GM18505 (cell line): ENCODE measurements around the gene CLIP1.
A peak's percentile ranks its signal among the peaks of the same experiment; 100 is the strongest.
"Not testable (repeated sequence)": the region's sequence is repeated elsewhere in the genome, so short reads cannot be mapped to it uniquely, and the experiment has no call there.

Experiments
- ATAC-seq: cut with Tn5 transposase; IDR thresholded peaks from one replicate; pipeline ENCODE4 v1.9.1; 2021; ENCODE audit not compliant: unreplicated experiment
- POLR2A ChIP-seq: IDR thresholded peaks from 4 replicates; pipeline ENCODE4 v1.6.1; 2011; ENCODE audit warnings: borderline replicate concordance; ENCODE audit not compliant: insufficient read depth, insufficient read length; ENCODE audit errors: extremely low read depth

CLIP1 gene

DNA sequence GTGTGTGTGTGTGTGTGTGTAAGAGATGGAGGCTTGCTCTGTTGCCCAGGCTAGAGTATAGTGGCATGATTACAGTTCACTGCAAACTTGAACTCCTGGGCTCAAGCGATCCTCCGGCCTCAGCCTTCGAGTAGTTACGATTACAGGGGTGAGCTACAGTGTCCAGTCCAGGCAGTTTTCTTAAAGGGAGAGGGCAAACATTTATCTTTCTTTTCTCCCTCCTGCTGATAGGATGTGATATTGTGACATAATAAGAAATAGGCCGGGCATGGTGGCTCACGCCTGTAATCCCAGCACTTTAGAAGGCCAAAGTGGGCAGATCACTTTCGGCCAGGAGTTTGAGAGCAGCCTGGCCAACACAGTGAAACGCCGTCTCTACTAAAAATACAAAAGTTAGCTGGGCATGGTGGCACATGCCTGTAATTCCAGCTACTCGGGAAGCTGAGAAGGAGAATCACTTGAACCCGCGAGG, 31.8 kb upstream of the CLIP1 start:
- ATAC-seq = no peak
- no peak for TF ChIP-seq POLR2A

DNA sequence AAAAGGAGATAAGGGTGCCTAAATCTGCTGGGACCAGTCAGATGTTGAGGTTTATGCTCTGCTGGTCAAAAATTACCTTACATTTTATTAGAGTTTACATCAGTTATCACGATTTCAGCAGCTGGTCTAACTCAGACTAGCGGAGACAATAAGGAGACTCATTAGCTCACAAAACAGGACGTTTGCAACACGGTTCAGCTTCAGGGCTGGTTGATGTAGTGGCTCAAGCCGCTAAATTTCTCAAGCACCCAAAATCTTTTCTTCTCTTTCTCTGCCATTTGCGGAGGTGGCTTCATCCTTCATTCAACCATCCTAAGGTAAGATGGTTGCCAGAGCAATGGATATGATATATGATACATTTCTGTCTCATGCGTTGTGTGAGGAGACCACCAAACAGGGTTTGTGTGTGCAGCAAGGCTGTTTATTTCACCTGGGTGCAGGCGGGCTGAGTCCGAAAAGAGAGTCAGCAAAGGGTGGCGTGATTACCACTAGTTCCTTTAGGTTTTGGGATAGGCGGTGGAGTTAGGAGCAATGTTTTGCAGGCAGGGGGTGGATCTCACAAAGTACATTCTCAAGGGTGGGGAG, 30.3 kb upstream of the CLIP1 start:
- no peak for ATAC-seq
- no peak for TF ChIP-seq POLR2A

DNA sequence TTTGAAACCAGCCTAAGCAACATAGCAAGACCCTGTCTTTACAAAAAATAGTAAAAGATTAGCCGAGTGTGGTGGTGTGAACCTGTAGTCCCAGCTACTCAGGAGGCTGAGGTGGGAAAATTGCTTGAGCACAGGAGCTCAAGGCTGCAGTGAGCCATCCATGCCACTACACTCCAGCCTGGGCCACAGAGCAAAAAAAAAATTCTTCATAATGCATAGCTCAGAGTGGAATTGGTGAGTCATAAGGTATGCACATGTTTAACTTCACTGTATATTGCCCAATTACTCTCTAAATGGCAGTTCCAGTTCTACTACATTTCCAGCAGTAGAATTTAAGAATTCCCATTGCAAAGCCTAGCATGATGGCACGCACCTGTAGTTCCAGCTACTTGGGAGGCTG, 26.8 kb upstream of the CLIP1 start:
- TF ChIP-seq POLR2A = no peak
- ATAC-seq = no peak

DNA sequence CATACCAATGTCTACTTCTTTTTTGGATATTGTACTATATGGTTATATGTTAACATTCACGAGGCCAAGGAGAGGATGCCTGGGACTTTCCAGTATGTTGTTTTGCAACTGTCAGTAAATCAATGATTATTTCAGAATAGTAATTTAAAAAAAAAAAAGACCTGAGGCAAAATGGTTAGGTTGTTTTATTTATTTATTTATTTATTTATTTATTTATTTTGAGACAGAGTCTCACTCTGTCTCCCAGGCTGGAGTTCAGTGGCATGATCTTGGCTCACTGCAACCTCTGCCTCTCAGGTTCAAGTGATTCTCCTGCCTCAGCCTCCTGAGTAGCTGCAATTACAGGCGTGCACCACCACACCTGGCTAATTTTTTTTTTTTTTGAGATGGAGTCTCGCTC, 25.4 kb upstream of the CLIP1 start:
- not testable (repeated sequence) for ATAC-seq

DNA sequence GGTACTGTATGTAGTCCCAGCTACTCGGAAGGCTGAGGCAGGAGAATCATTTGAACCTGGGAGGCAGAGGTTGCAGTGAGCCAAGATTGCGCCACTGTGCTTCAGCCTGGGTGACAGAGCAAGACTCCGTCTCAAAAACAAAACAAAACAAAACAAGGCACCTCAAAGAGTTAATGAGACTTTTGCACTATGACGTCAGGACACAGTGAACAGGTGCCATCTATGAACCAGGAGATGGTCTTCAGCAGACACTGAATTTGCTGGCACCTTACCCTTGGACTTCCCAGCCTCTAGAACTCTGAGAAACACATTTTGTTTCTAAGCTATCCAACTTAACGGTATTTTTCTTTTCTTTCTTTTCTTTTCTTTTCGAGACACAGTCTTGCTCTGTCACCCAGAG, 23.9 kb upstream of the CLIP1 start:
- not testable (repeated sequence) for ATAC-seq

DNA sequence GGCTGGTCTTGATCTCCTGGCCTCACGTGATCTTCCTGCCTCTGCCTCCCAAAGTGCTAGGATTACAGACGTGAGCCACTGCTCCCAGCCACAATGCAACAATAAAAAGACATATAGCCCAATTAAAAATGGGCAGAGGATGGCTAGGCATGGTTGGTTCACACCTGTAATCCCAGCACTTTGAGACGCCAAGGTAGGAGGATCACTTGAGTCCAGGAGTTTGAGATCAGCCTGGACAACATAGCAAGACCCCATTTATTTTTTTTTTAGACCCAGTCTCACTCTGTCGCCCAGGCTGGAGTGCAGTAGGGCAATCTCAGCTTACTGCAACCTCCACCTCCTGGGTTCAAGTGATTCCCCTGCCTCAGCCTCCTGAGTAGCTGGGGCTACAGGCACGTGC, 21.6 kb upstream of the CLIP1 start:
- ATAC-seq = not testable (repeated sequence)

DNA sequence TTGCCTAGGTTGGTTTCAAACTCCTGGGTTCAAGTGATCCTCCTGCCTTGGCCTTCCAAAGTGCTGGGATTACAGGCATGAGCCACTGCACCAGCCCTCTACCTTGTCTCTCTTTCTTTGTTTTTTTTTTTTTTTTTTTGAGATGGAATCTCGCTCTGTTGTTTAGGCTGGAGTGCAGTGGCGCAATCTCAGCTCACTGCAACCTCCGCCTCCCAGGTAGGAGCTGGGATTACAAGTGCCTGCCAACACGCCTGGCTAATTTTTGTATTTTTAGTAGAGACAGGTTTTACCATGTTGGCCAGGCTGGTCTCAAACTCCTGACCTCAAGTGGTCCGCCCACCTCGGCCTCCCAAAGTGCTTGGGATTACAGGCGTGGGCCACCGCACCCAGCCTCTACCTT, 16.4 kb upstream of the CLIP1 start:
- not testable (repeated sequence) for ATAC-seq

DNA sequence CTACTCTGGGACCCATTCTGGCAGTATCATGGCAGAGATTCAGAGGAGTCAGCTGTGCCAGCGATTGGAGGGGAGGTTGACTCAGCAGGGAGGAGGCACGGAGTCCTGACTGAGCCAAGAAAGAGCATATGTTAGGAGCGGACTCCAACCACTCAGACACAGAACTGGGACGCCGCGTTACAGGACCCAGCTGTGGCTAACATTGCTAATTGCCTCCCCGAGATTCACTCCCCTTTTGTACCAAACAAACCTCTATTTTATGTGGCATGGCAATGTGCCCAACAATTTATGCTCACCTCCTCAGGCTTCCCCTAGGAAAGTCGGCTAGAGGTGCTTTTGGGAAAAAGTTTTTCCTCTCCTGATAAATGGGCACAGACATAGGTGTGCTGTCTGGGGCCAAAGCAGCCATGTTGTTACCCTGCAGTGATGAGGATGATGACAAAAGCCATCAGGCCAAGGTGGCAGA, 15.2 kb upstream of the CLIP1 start:
- no peak for ATAC-seq
- TF ChIP-seq POLR2A = no peak

DNA sequence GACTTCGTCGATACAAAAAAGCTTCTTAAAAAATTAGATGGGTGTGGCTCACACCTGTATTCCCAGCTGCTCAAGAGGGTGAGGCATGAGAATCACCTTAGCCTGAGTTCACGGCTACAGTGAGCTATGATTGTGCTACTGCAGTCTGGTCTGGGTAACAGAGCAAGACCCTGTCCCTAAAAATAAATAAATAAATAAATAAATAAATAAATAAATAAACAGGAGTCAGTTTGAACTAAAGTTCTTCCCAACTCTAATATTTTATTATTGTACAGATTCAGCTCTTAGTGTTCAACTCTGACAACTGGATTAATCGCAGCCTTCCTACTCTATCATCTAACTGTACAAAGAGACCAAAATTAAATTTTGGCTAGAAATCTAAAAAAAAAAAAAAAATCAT, 12.7 kb upstream of the CLIP1 start:
- no peak for TF ChIP-seq POLR2A
- no peak for ATAC-seq

DNA sequence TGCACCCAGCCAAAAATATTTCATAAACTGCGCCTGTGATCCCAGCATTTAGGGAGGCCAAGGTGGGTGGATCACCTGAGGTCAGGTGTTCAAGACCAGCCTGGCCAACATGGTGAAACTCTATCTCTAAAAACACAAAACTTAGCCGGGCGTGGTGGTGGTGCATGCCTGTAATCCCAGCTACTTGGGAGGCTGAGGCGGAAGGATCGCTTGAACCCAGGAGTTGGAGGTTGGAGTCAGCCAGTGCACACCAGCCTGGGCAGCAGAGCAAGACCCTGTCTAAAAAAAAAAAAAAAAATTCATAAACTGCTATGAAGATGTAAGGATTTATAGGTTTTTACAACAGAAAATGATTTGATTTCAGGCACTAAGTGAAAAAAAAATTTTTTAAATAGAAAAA, 6.6 kb upstream of the CLIP1 start:
- ATAC-seq = not testable (repeated sequence)

DNA sequence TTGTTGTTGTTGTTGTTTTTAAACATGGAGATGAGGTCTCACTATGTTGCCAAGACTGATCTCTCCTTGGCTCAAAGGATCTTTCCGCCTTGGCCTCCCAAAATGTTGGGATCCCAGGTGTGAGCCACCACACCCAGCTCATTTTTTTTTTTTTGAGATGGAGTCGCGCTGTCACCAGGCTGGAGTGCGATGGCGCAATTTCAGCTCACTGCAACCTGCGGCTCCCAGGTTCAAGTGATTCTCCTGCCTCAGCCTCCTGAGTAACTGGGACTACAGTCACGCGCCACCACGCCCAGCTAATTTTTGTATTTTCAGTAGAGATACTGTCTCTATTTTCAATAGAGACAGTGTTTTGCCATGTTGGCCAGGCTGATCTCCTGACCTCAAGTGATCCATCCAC, 4.9 kb upstream of the CLIP1 start:
- TF ChIP-seq POLR2A = no peak
- no peak for ATAC-seq

DNA sequence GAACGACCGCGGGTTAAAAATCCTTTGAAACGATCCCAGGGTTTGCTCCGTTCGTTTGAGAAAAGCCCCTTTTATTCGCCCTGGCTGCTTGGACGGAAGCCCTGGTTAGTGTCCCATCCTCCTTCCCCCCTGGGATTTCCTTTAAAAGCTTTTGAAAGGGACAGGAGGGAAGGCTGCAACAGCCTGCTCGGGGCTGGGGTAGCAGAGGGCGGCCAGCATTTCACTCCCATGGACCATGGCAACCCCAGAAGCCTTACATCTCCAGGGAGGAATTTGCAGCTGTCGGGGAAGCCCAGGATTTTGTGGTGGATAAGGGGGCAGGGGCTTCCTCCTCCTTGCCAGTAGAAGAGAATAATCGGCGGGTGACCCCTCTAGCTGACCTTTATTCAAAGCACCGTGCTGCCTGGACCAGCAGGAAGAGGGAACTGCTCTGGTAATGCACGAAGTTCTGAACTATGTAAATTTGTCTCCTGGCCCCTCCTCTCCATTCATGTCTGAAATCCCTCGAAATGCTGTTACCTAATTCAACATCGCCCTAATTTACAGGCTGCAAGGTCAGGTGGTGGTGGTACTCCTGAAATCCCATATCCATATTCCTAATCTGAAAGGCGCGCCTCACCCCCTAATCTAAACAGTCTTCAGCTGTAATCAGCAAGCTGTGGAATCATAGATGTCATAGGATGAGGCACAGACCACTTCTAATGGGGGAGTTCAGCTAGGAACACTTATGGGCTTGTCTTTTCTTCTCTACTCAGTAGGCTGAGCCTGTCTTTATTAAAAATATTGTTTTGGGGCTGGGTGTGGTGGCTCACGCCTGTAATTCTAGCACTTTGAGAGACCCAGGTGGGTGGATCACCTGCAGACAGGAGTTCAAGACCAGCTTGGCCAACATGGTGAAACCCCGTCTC, 1.0 kb upstream of the CLIP1 start:
- ATAC-seq = no peak
- TF ChIP-seq POLR2A = no peak

DNA sequence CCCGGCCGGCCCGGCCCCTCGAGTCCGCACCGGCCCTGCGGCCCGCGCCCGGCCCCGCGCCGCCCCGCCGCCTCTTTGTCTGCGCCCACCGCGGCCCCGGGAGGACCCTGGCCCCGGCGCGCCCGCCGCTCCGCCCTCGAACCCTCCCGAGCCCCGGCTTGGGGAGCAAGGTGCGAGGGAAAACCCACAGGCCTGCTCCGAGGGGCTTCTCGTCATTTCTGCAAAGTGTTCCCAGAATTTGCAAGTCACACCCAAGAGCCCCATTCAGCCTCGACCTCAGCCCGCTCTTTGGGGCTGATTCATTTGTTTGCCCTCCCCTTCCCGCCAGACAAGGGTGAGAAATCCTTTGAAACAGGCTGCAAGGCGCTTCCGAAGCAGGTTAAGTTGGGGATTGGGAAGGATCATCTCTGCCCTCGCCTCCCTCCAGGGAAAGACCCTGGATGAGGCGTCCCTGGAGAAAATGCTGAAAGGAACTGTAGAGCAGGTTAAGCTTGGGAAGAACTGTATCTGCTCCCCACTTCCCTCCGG, 325 bp upstream of the CLIP1 start:
- no peak for TF ChIP-seq POLR2A
- peak; percentile 2 for ATAC-seq

DNA sequence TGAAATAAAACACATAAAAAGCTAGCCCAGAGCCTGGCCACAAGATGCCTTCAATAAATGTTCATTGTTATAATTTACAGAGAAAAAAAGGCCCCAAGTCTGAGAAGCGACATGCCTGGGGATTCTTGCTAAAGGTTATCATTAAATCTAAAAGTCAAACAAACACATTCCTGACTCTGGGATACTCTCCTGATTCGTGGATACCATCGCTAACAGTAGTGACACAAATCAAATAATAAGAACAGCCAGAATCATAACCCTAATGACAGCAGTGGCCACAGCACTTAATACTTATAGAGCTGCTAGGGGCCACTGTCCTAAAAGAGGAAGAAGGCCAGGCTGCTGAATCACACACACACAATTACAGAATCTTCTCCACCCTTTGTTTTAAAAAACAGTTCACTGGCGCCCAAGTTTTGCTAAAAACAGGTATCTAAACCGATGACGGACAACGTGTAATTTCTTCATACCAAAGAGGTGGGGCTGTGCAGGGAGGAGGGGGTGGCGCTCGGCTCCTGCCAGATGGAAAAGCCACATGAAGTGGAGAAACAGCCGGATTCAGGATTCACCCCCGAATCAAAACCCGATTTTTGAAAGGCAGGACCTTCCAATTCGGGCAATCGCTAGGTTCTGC, 1.2 kb downstream of the CLIP1 start:
- no peak for TF ChIP-seq POLR2A

DNA sequence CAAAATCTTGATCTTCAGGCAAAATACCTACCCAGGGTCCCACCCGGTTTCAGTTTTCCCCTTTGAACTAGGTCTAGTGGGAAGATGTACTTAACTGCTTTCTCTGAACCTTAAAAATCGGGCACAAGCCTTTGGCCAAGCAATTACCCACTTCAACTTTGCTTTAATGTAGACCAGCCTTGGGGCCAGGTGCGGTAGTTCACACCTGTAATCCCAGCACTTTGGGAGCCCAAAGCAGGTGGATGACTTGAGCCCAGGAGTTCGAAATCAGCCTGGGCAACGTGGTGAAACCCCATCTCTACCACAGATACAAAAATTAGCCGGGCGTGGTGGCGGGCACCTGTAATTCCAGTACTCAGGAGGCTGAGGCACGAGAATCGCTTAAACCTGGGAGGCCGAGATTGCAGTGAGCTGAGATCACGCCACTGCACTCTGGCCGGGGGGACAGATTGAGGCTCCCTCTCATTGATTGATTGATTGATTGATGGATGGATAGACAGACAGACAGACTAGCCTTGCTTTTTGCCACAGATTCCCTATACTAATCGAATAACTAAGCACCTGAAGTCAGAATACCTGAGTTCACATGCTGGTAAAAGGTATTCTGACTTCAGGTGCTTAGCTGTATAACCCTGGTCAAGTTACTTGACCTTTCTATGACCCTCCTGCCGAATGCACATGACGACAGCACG, 1.9 kb downstream of the CLIP1 start:
- ATAC-seq = no peak
- no peak for TF ChIP-seq POLR2A

More for the DNA sequence above, 1.2 kb downstream of the CLIP1 start:
- no peak for ATAC-seq

DNA sequence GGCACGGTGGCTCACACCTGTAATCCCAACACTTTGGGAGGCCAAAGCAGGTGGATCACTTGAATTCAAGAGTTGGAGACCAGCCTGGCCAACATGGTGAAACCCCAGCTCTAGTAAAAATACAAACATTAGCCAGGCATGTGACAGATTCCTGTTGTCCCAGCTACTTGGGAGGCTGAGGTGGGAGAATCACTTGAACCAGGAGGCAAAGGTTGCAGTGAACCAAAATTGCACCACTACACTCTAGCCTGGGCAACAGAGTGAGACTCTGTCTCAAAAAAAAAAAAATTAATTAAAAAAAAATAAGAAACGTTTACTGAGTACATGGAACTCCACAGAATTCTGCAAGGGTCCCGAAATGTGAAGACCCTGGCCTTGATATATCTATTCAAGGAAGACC, 3.4 kb downstream of the CLIP1 start:
- ATAC-seq = not testable (repeated sequence)

DNA sequence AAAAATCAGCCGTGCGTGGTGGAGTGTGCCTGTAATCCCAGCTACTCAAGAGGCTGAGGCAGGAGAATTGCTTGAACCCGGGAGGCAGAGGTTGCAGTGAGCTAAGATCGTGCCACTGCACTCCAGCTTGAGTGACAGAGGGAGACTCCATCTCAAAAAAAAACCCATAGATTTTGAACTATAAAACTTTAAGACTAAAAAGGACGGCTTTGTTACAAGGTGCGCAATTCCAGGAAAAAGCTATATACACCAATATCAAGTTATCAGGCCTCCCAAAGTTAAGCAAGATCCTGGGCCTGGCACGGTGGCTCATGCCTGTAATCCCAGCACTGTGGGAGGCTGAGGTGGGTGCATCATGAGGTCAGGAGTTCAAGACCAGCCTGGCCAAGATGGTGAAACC, 6.8 kb downstream of the CLIP1 start:
- ATAC-seq = not testable (repeated sequence)
